Muscle of leg (tissue), 16 donors: ENCODE results near the gene POLR2C. TPM values are rescaled to one million over a fixed set of nuclear protein-coding genes. Genes with fewer than 3 reads are reported as not detected.

Source experiments
- DNase-seq: peaks from one replicate; pipeline ENCODE4 v3.0.0; 2013
- H3K27ac ChIP-seq: one replicate; pipeline ENCODE4 v1.5.1; 2013; ENCODE audit warnings: mild to moderate bottlenecking, low read length, control low read depth
- H3K27me3 ChIP-seq: one replicate; pipeline ENCODE4 v1.6.1; 2013; ENCODE audit warnings: low read length; ENCODE audit not compliant: control insufficient read depth, insufficient read depth
- H3K36me3 ChIP-seq: one replicate; pipeline ENCODE4 v1.6.1; 2013; ENCODE audit warnings: low read length; ENCODE audit not compliant: control insufficient read depth, insufficient read depth
- H3K4me1 ChIP-seq: one replicate; pipeline ENCODE4 v1.6.1; 2013; ENCODE audit warnings: low read length; ENCODE audit not compliant: control insufficient read depth, insufficient read depth
- H3K4me3 ChIP-seq: one replicate; pipeline ENCODE4 v1.5.1; 2013; ENCODE audit warnings: low read length, control low read depth
- H3K9me3 ChIP-seq: replicated peaks from 2 replicates; pipeline ENCODE4 v1.6.1; 2013; ENCODE audit warnings: low read depth, low read length; ENCODE audit not compliant: control insufficient read depth
- WGBS: methylation state at CpG from one replicate; pipeline ENCODE4 v1.1.5; 2013; ENCODE audit warnings: missing lambda C conversion rate; ENCODE audit not compliant: insufficient coverage; 5-methylcytosine and 5-hydroxymethylcytosine counted together
- long read RNA-seq, 11 donors: transcript quantifications; one replicate each; lab custom pipeline, GENCODE V29; 2026
- polyA plus RNA-seq, 8 donors: library from polyadenylated mRNA; unstranded; fragments of 120-200 nt; gene quantifications; one replicate each; pipeline versions ENCODE4 v1.2.1 to v1.2.3, GENCODE V29; 2013; ENCODE audit warnings: inconsistent platforms in 1 of 8, low replicate concordance in 1 of 8; ENCODE audit not compliant: insufficient read length in 8 of 8, insufficient read depth in 1 of 8
- total RNA-seq: library from RNA; stranded (reverse); fragments of 120-200 nt; gene quantifications from one replicate; pipeline ENCODE4 v1.2.4, GENCODE V29; 2013

POLR2C gene
- total RNA-seq = 55.6 TPM
- polyA plus RNA-seq = 10 to 100 TPM; 44.3 to 56.7 (median 48.2) TPM
- long read RNA-seq, donor 1, transcript POLR2C-201 (9 exons, 2,057 nt) = major isoform, 10 of 12 reads
- long read RNA-seq, donor 1, partial matches to known transcripts = 0 of 12 reads
- long read RNA-seq, donor 1, other reads (novel, unspliced or antisense) = 0 of 12 reads
- long read RNA-seq, donor 2, partial matches to known transcripts = 0 of 2 reads
- long read RNA-seq, donor 2, other reads (novel, unspliced or antisense) = 0 of 2 reads
- long read RNA-seq, donor 3, transcript POLR2C-201 (9 exons, 2,057 nt) = major isoform, 25 of 25 reads
- long read RNA-seq, donor 3, partial matches to known transcripts = 0 of 25 reads
- long read RNA-seq, donor 3, other reads (novel, unspliced or antisense) = 0 of 25 reads
- long read RNA-seq, donor 4, transcript POLR2C-201 (9 exons, 2,057 nt) = major isoform, 15 of 15 reads
- long read RNA-seq, donor 4, partial matches to known transcripts = 0 of 15 reads
- long read RNA-seq, donor 4, other reads (novel, unspliced or antisense) = 0 of 15 reads
- long read RNA-seq, donor 5, transcript POLR2C-201 (9 exons, 2,057 nt) = major isoform, 40 of 56 reads
- long read RNA-seq, donor 5, partial matches to known transcripts = 5 of 56 reads
- long read RNA-seq, donor 5, other reads (novel, unspliced or antisense) = 5 of 56 reads
- long read RNA-seq, donor 6, transcript POLR2C-201 (9 exons, 2,057 nt) = major isoform, 49 of 55 reads
- long read RNA-seq, donor 6, partial matches to known transcripts = 0 of 55 reads
- long read RNA-seq, donor 6, other reads (novel, unspliced or antisense) = 5 of 55 reads
- long read RNA-seq, donor 7, transcript POLR2C-201 (9 exons, 2,057 nt) = major isoform, 30 of 36 reads
- long read RNA-seq, donor 7, partial matches to known transcripts = 0 of 36 reads
- long read RNA-seq, donor 7, other reads (novel, unspliced or antisense) = 6 of 36 reads
- long read RNA-seq, donor 8, transcript POLR2C-201 (9 exons, 2,057 nt) = major isoform, 19 of 22 reads
- long read RNA-seq, donor 8, partial matches to known transcripts = 0 of 22 reads
- long read RNA-seq, donor 8, other reads (novel, unspliced or antisense) = 0 of 22 reads
- long read RNA-seq, donor 9, transcript POLR2C-201 (9 exons, 2,057 nt) = major isoform, 10 of 10 reads
- long read RNA-seq, donor 9, partial matches to known transcripts = 0 of 10 reads
- long read RNA-seq, donor 9, other reads (novel, unspliced or antisense) = 0 of 10 reads
- long read RNA-seq, donor 10, transcript POLR2C-201 (9 exons, 2,057 nt) = major isoform, 34 of 82 reads
- long read RNA-seq, donor 10, partial matches to known transcripts = 45 of 82 reads
- long read RNA-seq, donor 10, other reads (novel, unspliced or antisense) = 0 of 82 reads
- long read RNA-seq, donor 11, transcript POLR2C-201 (9 exons, 2,057 nt) = major isoform, 23 of 24 reads
- long read RNA-seq, donor 11, partial matches to known transcripts = 0 of 24 reads
- long read RNA-seq, donor 11, other reads (novel, unspliced or antisense) = 0 of 24 reads

- peak; percentile 93 for DNase-seq
- Histone ChIP-seq H3K4me1 (peaks cover 12% of the 10 kb centered on the region), H3K9me3 (no peaks in the 10 kb centered on the region), H3K27me3 (no peaks in the 10 kb centered on the region), H3K27ac (peak within 1 kb of the TSS; percentile 42), H3K4me3 (peak within 1 kb of the TSS; percentile 89), H3K36me3 (peaks cover 79% of the 10 kb centered on the region)
- whole genome bisulfite sequencing = under 1% methylated on average over 26 of the region's 47 CpGs
These were observed at the start of gene POLR2C for GRCh38 chr16:57462209-57462977. Gene POLR2C, plus strand, starts transcription at chr16:57462679. Its CDS starts 46 bp downstream, at chr16:57462725.

- Histone ChIP-seq H3K36me3 (no peaks in the 10 kb centered on the region), H3K27ac (no peak overlapping the region), H3K4me3 (no peak overlapping the region), H3K9me3 (no peaks in the 10 kb centered on the region), H3K27me3 (no peaks in the 10 kb centered on the region), H3K4me1 (peaks cover 49% of the 10 kb centered on the region)
- 97% methylated on average over 3 of the region's 5 CpGs for WGBS
- no peak for DNase-seq
These were observed 49.2 kb upstream of the POLR2C start for GRCh38 chr16:57413301-57413730.

GRCh38 chr16:57413733-57414132, 48.7 kb upstream of the POLR2C start:
- Histone ChIP-seq H3K9me3 (no peaks in the 10 kb centered on the region), H3K27me3 (no peaks in the 10 kb centered on the region), H3K4me1 (peaks cover 52% of the 10 kb centered on the region), H3K36me3 (no peaks in the 10 kb centered on the region), H3K27ac (no peak overlapping the region), H3K4me3 (no peak overlapping the region)
- DNase-seq = no peak
- 60% methylated on average over 2 of the region's 7 CpGs for WGBS

- no peaks in the 10 kb centered on the region for H3K9me3 ChIP-seq
- H3K36me3 ChIP-seq = no peaks in the 10 kb centered on the region
- 97% methylated on average over 11 of the region's 16 CpGs for WGBS
- no peak overlapping the region for H3K4me3 ChIP-seq
- H3K4me1 ChIP-seq = peaks cover 39% of the 10 kb centered on the region
- DNase-seq = no peak
- no peak overlapping the region for H3K27ac ChIP-seq
- H3K27me3 ChIP-seq = no peaks in the 10 kb centered on the region
These were observed 46.4 kb upstream of the POLR2C start for GRCh38 chr16:57416084-57416483.

GRCh38 chr16:57419506-57419905, 43.0 kb upstream of the POLR2C start:
- no peak for DNase-seq
- H3K4me3 ChIP-seq = no peak overlapping the region
- WGBS = 40% methylated on average over 3 of the region's 6 CpGs
- H3K36me3 ChIP-seq = no peaks in the 10 kb centered on the region
- H3K27me3 ChIP-seq = no peaks in the 10 kb centered on the region
- no peaks in the 10 kb centered on the region for H3K9me3 ChIP-seq
- H3K4me1 ChIP-seq = peaks cover 37% of the 10 kb centered on the region
- H3K27ac ChIP-seq = no peak overlapping the region

GRCh38 chr16:57422026-57422944, 40.2 kb upstream of the POLR2C start:
- peak; percentile 89 for DNase-seq
- Histone ChIP-seq H3K4me1 (peaks cover 44% of the 10 kb centered on the region), H3K36me3 (peaks cover 3% of the 10 kb centered on the region), H3K9me3 (no peaks in the 10 kb centered on the region), H3K27me3 (no peaks in the 10 kb centered on the region), H3K4me3 (no peak overlapping the region), H3K27ac (peak overlapping the region; percentile 42)
- 50% methylated on average over 1 of the region's 10 CpGs for WGBS

GRCh38 chr16:57423152-57423551, 39.3 kb upstream of the POLR2C start:
- H3K4me1 ChIP-seq = peaks cover 40% of the 10 kb centered on the region
- DNase-seq = no peak
- no peak overlapping the region for H3K27ac ChIP-seq
- peaks cover 8% of the 10 kb centered on the region for H3K36me3 ChIP-seq
- H3K4me3 ChIP-seq = no peak overlapping the region
- no peaks in the 10 kb centered on the region for H3K27me3 ChIP-seq
- H3K9me3 ChIP-seq = no peaks in the 10 kb centered on the region
- 75% methylated on average over 2 of the region's 2 CpGs for WGBS

- Histone ChIP-seq H3K27ac (no peak overlapping the region), H3K9me3 (no peaks in the 10 kb centered on the region), H3K27me3 (no peaks in the 10 kb centered on the region), H3K36me3 (peaks cover 19% of the 10 kb centered on the region), H3K4me1 (peaks cover 31% of the 10 kb centered on the region), H3K4me3 (no peak overlapping the region)
- no peak for DNase-seq
- WGBS = 63% methylated on average over 3 of the region's 3 CpGs
These were observed 37.9 kb upstream of the POLR2C start for GRCh38 chr16:57424583-57424982.
